Nephron progenitor cell (in vitro differentiated cells): ENCODE measurements around the gene FAM120B.

Source experiments
- DNase-seq: peaks from one replicate; pipeline ENCODE4 v3.0.0; 2021
- H3K27ac Mint-ChIP-seq: 2 replicates; pipeline ENCODE4 v1.8.0; 2021; ENCODE audit warnings: mild to moderate bottlenecking, moderate library complexity, mixed read lengths
- H3K27me3 Mint-ChIP-seq: 2 replicates; pipeline ENCODE4 v1.8.0; 2021; ENCODE audit warnings: mild to moderate bottlenecking, low read depth, mixed read lengths; ENCODE audit not compliant: poor library complexity
- H3K36me3 Mint-ChIP-seq: 2 replicates; pipeline ENCODE4 v1.8.0; 2021; ENCODE audit warnings: low read depth, mixed read lengths
- H3K4me1 Mint-ChIP-seq: 2 replicates; pipeline ENCODE4 v1.8.0; 2021; ENCODE audit warnings: mixed read lengths
- H3K4me3 Mint-ChIP-seq: 2 replicates; pipeline ENCODE4 v1.8.0; 2021; ENCODE audit warnings: mild to moderate bottlenecking, moderate library complexity, mixed read lengths
- H3K9me3 Mint-ChIP-seq: 2 replicates; pipeline ENCODE4 v1.8.0; 2021; ENCODE audit warnings: mild to moderate bottlenecking, moderate library complexity, mixed read lengths
- CTCF ChIP-seq: fragments of 200-600 bp; sonication (generic); IDR thresholded peaks from 2 replicates; pipeline ENCODE4 v1.5.0; 2021; ENCODE audit warnings: antibody characterized with exemption

The FAM120B gene

GRCh38 chr6:170429450-170429849 lies 122.9 kb downstream of the FAM120B start:
- no peaks in the 10 kb centered on the region for H3K27me3 Mint-ChIP-seq
- no peak overlapping the region for H3K4me3 Mint-ChIP-seq
- peaks cover 65% of the 10 kb centered on the region for H3K4me1 Mint-ChIP-seq
- peaks cover under 1% of the 10 kb centered on the region for H3K9me3 Mint-ChIP-seq
- H3K27ac Mint-ChIP-seq, result no peak overlapping the region
- DNase-seq, result no peak
- no peak for TF ChIP-seq CTCF
- H3K36me3 Mint-ChIP-seq, result no peaks in the 10 kb centered on the region

DNA sequence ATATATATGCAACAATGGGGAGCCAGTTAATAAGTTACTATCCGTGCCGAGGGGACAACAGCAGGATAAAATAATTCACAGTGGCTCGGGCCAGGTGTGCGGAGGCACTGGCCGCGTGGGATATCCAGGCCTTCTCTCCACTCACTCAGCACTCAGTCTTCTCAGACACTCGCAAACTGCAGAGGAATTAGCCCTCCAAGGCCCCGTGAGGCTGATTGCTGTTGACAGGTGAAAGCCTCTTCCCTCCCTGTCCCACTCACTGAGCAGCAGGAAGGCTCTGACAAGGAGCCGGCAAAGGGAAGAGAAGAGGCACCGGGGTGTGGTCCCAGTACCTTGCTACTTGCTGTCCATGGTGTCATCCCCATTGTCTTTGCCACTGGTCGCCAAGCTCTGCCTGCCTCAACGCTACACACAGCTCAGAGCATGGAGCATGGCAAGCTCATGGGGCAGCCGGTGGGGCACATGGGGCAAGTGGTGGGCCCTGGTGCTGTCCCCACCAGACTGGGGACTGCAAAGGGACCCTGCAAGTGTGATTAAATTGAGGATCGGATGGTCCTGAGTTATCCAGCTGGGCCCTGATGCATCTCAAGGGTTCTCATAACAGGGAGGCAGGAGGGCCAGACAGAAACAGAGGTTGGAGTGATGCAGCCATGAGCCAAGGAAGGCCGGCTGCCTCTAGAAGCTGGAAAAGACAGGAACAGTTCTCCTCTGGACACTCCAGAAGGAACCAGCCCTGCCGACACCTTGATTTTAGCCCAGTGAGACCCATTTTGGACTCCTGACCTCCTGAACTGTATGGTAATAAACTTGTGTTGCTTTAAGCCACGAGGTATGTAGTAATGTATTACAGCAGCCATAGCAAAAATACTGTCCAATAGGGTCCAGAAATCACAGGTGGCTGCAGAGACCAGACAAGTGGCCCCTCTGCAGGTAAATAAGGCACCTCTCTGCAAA lies 126.9 kb downstream of the FAM120B start:
- Mint-ChIP-seq H3K27ac (no peak overlapping the region), H3K4me3 (no peak overlapping the region), H3K9me3 (peaks cover 25% of the 10 kb centered on the region), H3K36me3 (peaks cover 8% of the 10 kb centered on the region), H3K27me3 (no peaks in the 10 kb centered on the region), H3K4me1 (peaks cover 74% of the 10 kb centered on the region)
- no peak for TF ChIP-seq CTCF
- no peak for DNase-seq

GRCh38 chr6:170434117-170434820 lies 127.7 kb downstream of the FAM120B start:
- Mint-ChIP-seq H3K27me3 (no peaks in the 10 kb centered on the region), H3K27ac (no peak overlapping the region), H3K9me3 (peaks cover 25% of the 10 kb centered on the region), H3K36me3 (peaks cover 8% of the 10 kb centered on the region), H3K4me3 (no peak overlapping the region), H3K4me1 (peaks cover 77% of the 10 kb centered on the region)
- no peak for TF ChIP-seq CTCF
- DNase-seq, result no peak

- Mint-ChIP-seq H3K27me3 (no peaks in the 10 kb centered on the region), H3K4me1 (peaks cover 77% of the 10 kb centered on the region), H3K36me3 (peaks cover 8% of the 10 kb centered on the region), H3K9me3 (peaks cover 25% of the 10 kb centered on the region), H3K4me3 (no peak overlapping the region), H3K27ac (no peak overlapping the region)
- no peak for DNase-seq
- no peak for TF ChIP-seq CTCF
These were observed 128.2 kb downstream of the FAM120B start for GRCh38 chr6:170434821-170435155.

GRCh38 chr6:170435766-170436165 lies 129.2 kb downstream of the FAM120B start:
- peak overlapping the region; percentile 20 for H3K4me3 Mint-ChIP-seq
- peaks cover 8% of the 10 kb centered on the region for H3K36me3 Mint-ChIP-seq
- H3K27me3 Mint-ChIP-seq, result no peaks in the 10 kb centered on the region
- peaks cover 82% of the 10 kb centered on the region for H3K4me1 Mint-ChIP-seq
- peaks cover 25% of the 10 kb centered on the region for H3K9me3 Mint-ChIP-seq
- no peak for DNase-seq
- no peak for TF ChIP-seq CTCF
- no peak overlapping the region for H3K27ac Mint-ChIP-seq
